Measurements from ENCODE around the gene GLIS1.

GLIS1 gene

DNA sequence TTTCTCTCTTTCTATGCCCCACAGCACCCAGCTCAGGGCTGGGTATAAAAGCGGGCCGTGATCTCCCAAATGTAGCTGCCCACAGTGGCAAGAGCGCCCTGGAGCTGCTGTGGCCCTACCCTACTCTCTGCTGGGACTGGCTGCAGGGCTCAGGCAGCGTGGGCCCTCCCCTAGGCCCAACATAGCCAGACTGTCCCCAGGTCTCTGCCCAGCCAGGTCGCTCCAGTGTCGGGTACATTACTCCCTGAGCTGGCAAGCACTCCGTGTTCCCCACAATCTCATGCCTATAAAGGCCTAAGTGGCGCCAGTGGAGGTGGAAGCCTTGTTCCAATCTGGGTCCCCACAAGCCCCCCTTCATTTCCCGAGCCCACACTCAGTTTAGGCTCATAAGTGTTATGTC lies 66.2 kb downstream of the GLIS1 start:
- no peak for DNase-seq (ENCODE audit: low spot score)
- TF ChIP-seq, protein P1, sequence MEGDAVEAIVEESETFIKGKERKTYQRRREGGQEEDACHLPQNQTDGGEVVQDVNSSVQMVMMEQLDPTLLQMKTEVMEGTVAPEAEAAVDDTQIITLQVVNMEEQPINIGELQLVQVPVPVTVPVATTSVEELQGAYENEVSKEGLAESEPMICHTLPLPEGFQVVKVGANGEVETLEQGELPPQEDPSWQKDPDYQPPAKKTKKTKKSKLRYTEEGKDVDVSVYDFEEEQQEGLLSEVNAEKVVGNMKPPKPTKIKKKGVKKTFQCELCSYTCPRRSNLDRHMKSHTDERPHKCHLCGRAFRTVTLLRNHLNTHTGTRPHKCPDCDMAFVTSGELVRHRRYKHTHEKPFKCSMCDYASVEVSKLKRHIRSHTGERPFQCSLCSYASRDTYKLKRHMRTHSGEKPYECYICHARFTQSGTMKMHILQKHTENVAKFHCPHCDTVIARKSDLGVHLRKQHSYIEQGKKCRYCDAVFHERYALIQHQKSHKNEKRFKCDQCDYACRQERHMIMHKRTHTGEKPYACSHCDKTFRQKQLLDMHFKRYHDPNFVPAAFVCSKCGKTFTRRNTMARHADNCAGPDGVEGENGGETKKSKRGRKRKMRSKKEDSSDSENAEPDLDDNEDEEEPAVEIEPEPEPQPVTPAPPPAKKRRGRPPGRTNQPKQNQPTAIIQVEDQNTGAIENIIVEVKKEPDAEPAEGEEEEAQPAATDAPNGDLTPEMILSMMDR (IDR thresholded peaks at IDR 0.05; ENCODE audit: extremely low read depth, insufficient read depth, missing control alignments), result no peak
- in situ Hi-C loops (cut with MboI; ENCODE audit: low pct_unique_long_range_greater_than_20kb, low sequenced_read_pairs, unreplicated experiment), result no loop called here

DNA sequence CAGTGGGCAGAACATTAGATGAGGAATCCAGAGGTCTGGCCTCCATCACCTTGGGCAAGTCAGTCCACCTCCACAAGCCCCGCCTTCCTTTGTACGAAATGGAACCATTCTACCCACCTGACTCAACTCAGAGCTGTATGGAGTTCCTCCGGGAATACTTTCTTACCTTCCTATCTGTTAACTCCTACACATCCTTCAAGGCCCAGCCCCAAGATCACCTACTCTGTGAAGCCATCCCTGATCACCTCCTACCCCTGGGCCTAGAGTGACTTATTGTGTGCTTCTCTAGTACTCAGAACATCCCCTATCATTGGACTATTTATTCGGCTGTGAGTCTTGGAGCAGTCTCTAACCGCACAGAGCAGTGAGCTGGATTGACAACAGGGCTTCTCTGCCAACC lies 66.7 kb downstream of the GLIS1 start:
- in situ Hi-C loops (cut with MboI; ENCODE audit: low pct_unique_long_range_greater_than_20kb, low sequenced_read_pairs, unreplicated experiment), result no loop called here
- TF ChIP-seq, protein P1 (IDR thresholded peaks at IDR 0.05; ENCODE audit: extremely low read depth, insufficient read depth, missing control alignments), result no peak
- no peak for DNase-seq (ENCODE audit: low spot score)

DNA sequence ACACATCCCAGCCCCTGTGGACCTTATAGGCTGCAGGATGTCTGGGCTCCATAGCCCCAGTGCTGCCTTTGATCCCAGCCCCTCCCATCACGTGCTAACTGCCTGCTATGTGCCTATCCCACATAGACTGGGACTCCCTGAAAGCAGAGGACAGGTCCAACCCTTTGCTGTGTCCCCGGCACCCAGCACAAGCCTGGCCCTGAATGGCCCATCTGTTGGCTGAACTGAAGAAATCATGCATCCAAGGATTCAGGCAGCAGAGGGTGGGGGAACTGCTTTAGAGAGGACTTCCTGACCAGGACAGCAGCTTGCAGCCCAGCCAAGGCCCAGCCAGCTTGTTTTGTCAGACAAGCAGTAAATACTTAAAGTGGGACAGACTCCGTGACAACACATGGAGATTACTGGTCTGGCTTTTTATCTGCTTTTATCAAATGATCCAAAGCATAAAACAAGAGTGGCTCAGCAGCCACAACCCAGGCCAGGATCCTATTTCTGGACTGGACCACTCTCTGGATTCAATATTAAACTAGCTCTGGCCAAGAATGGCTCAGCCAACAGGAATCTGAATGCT lies 69.3 kb downstream of the GLIS1 start:
- TF ChIP-seq, protein P1 (IDR thresholded peaks at IDR 0.05; ENCODE audit: extremely low read depth, insufficient read depth, missing control alignments), result no peak
- in situ Hi-C loops (cut with MboI; ENCODE audit: low pct_unique_long_range_greater_than_20kb, low sequenced_read_pairs, unreplicated experiment), result no loop called here
- no peak for DNase-seq (ENCODE audit: low spot score)

DNA sequence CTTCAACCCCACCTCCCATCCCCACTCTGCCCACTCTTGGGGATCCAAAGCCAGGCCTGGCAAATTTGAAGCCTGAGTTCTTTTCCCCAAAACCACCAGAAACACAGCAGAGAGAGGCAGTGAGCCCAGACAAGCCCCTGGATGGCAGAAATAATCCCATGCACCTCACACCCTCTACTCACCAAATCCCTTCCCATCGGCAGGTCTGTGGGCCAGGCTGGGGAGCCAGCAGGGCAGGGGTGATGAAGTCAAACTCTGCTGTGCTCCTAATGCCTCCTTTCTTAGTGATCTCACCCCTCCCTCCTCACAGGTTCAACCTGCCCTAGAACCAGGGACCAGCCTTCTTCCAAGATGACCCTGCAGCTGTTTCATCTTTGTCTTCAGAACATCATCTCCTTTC lies 72.4 kb downstream of the GLIS1 start:
- no peak for DNase-seq (ENCODE audit: low spot score)
- TF ChIP-seq, protein P1 (IDR thresholded peaks at IDR 0.05; ENCODE audit: extremely low read depth, insufficient read depth, missing control alignments), result no peak
- in situ Hi-C loops (cut with MboI; ENCODE audit: low pct_unique_long_range_greater_than_20kb, low sequenced_read_pairs, unreplicated experiment), result no loop called here

DNA sequence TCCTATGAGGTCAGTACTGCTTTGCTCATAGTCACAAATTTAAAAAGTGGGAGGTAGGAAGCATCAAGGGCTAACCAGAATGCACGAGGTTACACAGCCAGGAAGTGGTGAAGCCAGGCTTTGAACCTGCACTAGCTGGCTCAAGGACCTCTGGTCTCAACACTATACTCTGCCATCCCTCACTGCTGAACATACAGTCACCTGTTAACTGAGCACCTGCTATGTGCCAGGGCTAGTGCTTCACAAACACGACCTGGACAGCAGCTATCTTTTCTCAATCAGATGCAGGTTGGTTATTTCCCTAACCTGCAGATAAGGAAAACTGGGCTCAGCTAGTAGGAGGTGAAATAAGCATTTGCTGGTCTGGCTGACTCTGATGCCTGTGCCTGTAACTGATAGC lies 73.0 kb downstream of the GLIS1 start:
- no peak for DNase-seq (ENCODE audit: low spot score)
- TF ChIP-seq, protein P1 (IDR thresholded peaks at IDR 0.05; ENCODE audit: extremely low read depth, insufficient read depth, missing control alignments), result no peak
- in situ Hi-C loops (cut with MboI; ENCODE audit: low pct_unique_long_range_greater_than_20kb, low sequenced_read_pairs, unreplicated experiment), result no loop called here

DNA sequence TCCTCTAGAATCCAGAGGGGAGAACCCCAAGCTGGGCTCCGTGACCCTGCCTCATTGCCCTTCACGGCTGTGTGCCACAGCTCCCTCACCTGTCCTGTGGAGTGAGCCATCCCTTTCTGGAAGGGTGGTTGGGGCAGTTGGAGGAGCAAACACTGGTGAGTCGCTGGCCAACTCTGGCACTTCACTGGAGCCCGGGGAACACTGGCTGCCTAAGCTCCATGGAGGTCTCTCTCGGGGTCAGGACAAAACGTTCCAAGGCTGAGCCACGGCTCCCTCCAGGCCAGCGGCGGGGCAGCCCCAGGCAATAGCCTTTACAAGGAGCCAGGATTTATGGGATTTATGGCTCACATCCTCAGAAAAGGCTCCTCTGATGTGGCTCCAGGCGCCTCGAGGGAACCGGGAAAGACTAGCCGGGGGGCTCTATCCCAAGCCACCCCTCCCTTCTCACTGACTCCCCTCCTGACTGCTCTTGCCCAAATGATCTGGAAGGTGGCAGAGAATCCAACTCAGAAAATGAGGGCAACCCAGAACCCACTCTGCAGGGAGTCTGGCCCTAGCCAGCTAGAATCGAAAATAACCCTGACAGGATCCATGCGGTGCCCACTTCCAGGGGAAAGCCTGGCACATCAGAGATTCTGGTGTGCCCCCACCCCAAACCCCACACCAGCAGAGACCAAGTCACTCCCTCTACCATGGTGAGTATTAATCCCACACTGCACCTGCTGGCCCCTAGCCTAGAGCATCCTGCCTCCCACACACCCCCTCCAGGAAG lies 75.2 kb downstream of the GLIS1 start:
- DNase-seq (ENCODE audit: low spot score), result no peak
- in situ Hi-C loops (cut with MboI; ENCODE audit: low pct_unique_long_range_greater_than_20kb, low sequenced_read_pairs, unreplicated experiment), result no loop called here
- TF ChIP-seq, protein P1 (IDR thresholded peaks at IDR 0.05; ENCODE audit: extremely low read depth, insufficient read depth, missing control alignments), result no peak

All from GM13977 (cell line).